Right atrium auricular region (tissue), 2 donors: Measurements from ENCODE around the gene NOSTRIN. TPM values are rescaled to one million over a fixed set of nuclear protein-coding genes. Genes with fewer than 3 reads are reported as not detected.

Source experiments
- DNase-seq: peaks from one replicate; pipeline ENCODE4 v3.0.0-alpha.2; 2019; ENCODE audit warnings: low spot score
- H3K27ac ChIP-seq, 2 donors: fragments of 200-600 bp; sonication (generic); 1 replicate in 1 of 2; 2 replicates in 1 of 2; pipeline ENCODE4 v1.5.1; 2016 to 2019
- H3K27me3 ChIP-seq, 2 donors: fragments of 200-600 bp; sonication (generic); one replicate each; pipeline versions ENCODE4 v1.5.1 to v1.6.0; 2017 to 2019
- H3K36me3 ChIP-seq: fragments of 200-600 bp; sonication (generic); one replicate; pipeline ENCODE4 v1.5.1; 2016
- H3K4me1 ChIP-seq, 2 donors: fragments of 200-600 bp; sonication (generic); one replicate each; pipeline versions ENCODE4 v1.5.1 to v1.6.0; 2017 to 2019
- H3K4me3 ChIP-seq, 2 donors: fragments of 200-600 bp; sonication (generic); 1 replicate in 1 of 2; 2 replicates in 1 of 2; pipeline ENCODE4 v1.5.1; 2017 to 2019; ENCODE audit warnings: mild to moderate bottlenecking in 1 of 2, moderate library complexity in 1 of 2
- H3K9me3 ChIP-seq, 2 donors: fragments of 200-600 bp; sonication (generic); one replicate each; pipeline ENCODE4 v1.5.1; 2019
- total RNA-seq, 2 donors: library from RNA; depleted of rRNA; stranded (reverse); fragments of >200 nt; gene quantifications; one replicate each; pipeline ENCODE4 v1.1.0, GENCODE V29; 2016
- TF ChIP-seq, protein P1 (sequence below), 2 donors: fragments of 200-600 bp; sonication (generic); IDR thresholded peaks; one replicate each; pipeline ENCODE4 v1.5.1; 2019; ENCODE audit warnings: antibody characterized with exemption in 2 of 2

NOSTRIN gene
- total RNA-seq, 2 donors from 2014 or later = 30.6 to 34.3 TPM

GRCh38 chr2:168814939-168815907 is 12.8 kb downstream of the NOSTRIN start:
- TF ChIP-seq, protein P1, sequence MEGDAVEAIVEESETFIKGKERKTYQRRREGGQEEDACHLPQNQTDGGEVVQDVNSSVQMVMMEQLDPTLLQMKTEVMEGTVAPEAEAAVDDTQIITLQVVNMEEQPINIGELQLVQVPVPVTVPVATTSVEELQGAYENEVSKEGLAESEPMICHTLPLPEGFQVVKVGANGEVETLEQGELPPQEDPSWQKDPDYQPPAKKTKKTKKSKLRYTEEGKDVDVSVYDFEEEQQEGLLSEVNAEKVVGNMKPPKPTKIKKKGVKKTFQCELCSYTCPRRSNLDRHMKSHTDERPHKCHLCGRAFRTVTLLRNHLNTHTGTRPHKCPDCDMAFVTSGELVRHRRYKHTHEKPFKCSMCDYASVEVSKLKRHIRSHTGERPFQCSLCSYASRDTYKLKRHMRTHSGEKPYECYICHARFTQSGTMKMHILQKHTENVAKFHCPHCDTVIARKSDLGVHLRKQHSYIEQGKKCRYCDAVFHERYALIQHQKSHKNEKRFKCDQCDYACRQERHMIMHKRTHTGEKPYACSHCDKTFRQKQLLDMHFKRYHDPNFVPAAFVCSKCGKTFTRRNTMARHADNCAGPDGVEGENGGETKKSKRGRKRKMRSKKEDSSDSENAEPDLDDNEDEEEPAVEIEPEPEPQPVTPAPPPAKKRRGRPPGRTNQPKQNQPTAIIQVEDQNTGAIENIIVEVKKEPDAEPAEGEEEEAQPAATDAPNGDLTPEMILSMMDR (IDR thresholded peaks at IDR 0.05) = no peak
- H3K36me3 ChIP-seq = no peaks in the 10 kb centered on the region
- DNase-seq = no peak
- no peak overlapping the region for H3K4me3 ChIP-seq
- no peaks in the 10 kb centered on the region for H3K9me3 ChIP-seq
- H3K27me3 ChIP-seq = no peaks in the 10 kb centered on the region
- H3K4me1 ChIP-seq = peaks cover 0 to 25% of the 10 kb centered on the region in 2 donors
- no peak overlapping the region for H3K27ac ChIP-seq

DNA sequence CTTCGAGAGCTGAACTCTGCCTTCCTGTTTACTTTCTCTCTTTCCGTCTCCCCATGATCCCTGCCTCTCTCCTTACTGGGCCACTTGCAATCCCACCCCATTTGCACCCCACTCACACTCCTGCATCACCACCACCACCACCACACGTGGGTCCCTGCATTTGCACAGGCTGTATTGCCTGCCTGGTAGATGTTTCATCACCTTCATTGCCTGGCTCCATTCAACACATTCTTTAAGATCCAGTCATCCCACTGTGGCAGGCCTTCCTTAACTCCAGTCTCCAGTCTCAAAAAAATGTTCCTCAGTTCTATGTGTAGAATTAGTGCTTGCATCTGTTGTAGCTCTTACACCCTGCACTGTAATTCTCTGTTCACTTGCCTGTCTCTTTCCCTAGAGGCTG is 13.9 kb downstream of the NOSTRIN start:
- H3K4me3 ChIP-seq = no peak overlapping the region
- H3K36me3 ChIP-seq = no peaks in the 10 kb centered on the region
- DNase-seq = no peak
- H3K4me1 ChIP-seq = peaks cover 0 to 26% of the 10 kb centered on the region in 2 donors
- no peaks in the 10 kb centered on the region for H3K9me3 ChIP-seq
- TF ChIP-seq, protein P1 (IDR thresholded peaks at IDR 0.05) = no peak
- H3K27ac ChIP-seq = no peak overlapping the region
- H3K27me3 ChIP-seq = no peaks in the 10 kb centered on the region

DNA sequence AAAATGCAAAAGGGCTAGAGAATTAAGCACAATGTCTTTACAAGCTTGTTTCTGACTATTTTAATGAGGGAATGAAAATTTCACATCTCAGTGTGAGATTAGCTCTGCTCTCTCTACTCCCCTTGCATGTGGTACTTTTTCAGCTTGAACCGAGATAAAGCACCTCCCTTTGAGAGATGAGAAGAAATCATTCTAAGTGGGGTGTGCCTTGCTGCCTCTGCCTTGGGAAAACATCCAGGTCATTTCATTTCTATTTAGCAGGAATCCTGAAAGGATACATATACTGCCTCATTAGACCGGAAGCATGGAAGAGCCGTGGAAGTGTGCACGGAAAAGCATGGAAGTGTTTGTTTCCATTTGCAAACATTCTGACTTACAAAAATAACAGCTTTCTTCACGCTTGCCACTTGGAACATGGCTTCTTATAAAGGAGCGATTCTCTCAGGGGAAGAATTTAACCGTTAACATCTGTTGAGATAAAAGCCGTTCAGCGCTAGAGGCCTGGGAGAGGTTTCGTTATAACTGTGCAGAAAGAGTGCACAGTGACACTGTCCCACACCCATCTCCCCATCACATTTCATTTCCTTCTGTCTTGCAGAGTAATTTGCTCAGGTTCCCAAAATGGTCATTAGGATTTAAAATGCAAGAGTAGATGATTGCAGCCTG is 16.7 kb downstream of the NOSTRIN start:
- Histone ChIP-seq H3K4me3 (peak overlapping the region in 1 of 2 donors; percentile 25), H3K27ac (no peak overlapping the region), H3K9me3 (no peaks in the 10 kb centered on the region), H3K27me3 (no peaks in the 10 kb centered on the region), H3K4me1 (peaks cover 0 to 26% of the 10 kb centered on the region in 2 donors), H3K36me3 (no peaks in the 10 kb centered on the region)
- DNase-seq = no peak
- TF ChIP-seq, protein P1 (IDR thresholded peaks at IDR 0.05) = no peak

GRCh38 chr2:168819829-168820489 is 17.5 kb downstream of the NOSTRIN start:
- H3K4me3 ChIP-seq = no peak overlapping the region
- DNase-seq = no peak

DNA sequence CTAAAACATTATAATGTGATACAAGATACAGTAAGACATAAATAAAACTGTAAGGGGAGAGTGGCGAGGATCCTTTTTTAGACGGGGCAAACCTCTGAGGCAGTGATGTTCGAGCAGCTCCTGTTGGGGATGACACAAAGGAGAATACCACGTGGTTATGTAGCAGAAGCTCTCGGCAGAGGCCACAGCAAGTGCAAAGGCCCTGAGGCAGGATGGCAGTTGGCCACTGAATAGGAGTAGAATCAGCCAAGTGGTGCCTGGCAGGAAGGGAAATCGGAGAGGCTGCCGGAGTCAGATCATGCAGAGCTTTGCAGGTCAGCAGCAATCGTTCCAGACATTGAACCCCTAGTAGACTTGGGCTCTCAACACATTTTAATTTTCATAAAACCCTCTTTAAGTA is 19.1 kb downstream of the NOSTRIN start:
- Histone ChIP-seq H3K36me3 (no peaks in the 10 kb centered on the region), H3K4me1 (peaks cover 0 to 19% of the 10 kb centered on the region in 2 donors), H3K9me3 (no peaks in the 10 kb centered on the region), H3K4me3 (no peak overlapping the region), H3K27ac (no peak overlapping the region), H3K27me3 (no peaks in the 10 kb centered on the region)
- TF ChIP-seq, protein P1 (IDR thresholded peaks at IDR 0.05) = no peak
- no peak for DNase-seq

More at GRCh38 chr2:168819829-168820489, 17.5 kb downstream of the NOSTRIN start:
- TF ChIP-seq, protein P1 (IDR thresholded peaks at IDR 0.05) = no peak
- Histone ChIP-seq H3K36me3 (no peaks in the 10 kb centered on the region), H3K27ac (no peak overlapping the region), H3K9me3 (no peaks in the 10 kb centered on the region), H3K4me1 (peaks cover 0 to 25% of the 10 kb centered on the region in 2 donors), H3K27me3 (no peaks in the 10 kb centered on the region)
